ENCODE measurements around the gene PTPRD. TPM values are rescaled to one million over a fixed set of nuclear protein-coding genes. Genes with fewer than 3 reads are reported as not detected.

The PTPRD gene
- total RNA-seq, 1 experiment from 2014 or later: 0.02 TPM

DNA sequence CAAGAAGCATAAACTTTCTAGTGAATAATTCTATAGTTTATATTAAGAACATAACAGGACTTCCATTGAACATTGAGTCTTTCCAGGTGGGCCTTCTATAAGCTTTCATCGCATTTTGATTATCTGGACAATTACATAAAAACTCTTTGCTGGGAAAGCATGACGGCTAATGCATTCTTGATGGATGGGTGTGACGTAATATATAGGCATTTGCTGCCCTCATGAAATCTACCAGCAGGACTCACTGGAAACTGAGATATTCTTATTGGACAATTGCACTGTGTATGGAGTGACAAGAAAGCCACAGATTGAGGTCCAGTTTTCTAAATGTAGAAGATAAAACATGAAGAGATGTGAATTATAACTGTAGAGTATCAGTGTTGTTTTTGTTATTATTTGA lies 15.0 kb downstream of the PTPRD start:
- Histone ChIP-seq H3K79me2 (ENCODE audit: insufficient read depth, low read length) (no peaks in the 10 kb centered on the region), H3K27ac (ENCODE audit: low read depth, low read length) (no peak overlapping the region), H3K9me3 (ENCODE audit: control insufficient read depth in 1 of 2, insufficient read depth in 1 of 2, low read depth in 1 of 2, low read length in 2 of 2) (peaks cover 12 to 13% of the 10 kb centered on the region in 2 experiments; a peak in 2 of 4 replicates), H4K20me1 (ENCODE audit: insufficient read depth) (no peaks in the 10 kb centered on the region), H3K27me3 (ENCODE audit: insufficient read depth, low read length) (no peaks in the 10 kb centered on the region), H3K4me1 (ENCODE audit: control insufficient read depth in 1 of 2, insufficient read depth in 2 of 2, low read length in 2 of 2) (no peaks in the 10 kb centered on the region), H3K4me3 (replicated peaks in 1 of 2; ENCODE audit: low read depth in 1 of 2, low read length in 2 of 2) (no peak overlapping the region), H3K9me2 (ENCODE audit: insufficient read depth) (no peaks in the 10 kb centered on the region), H3K36me3 (ENCODE audit: control insufficient read depth in 1 of 2, insufficient read depth in 2 of 2, low read length in 2 of 2) (no peaks in the 10 kb centered on the region), H3K9ac (ENCODE audit: low read length) (no peak overlapping the region), H3K4me2 (ENCODE audit: low read length) (no peak overlapping the region), H2AFZ (ENCODE audit: low read depth, low read length, poor library complexity, severe bottlenecking) (no peak overlapping the region)
- no peak for TF ChIP-seq SIN3A (IDR thresholded peaks at IDR 0.05; ENCODE audit: low read depth)
- TF ChIP-seq RAD21 (IDR thresholded peaks at IDR 0.05; ENCODE audit: low read depth): no peak
- no peak for TF ChIP-seq TCF7L2 (IDR thresholded peaks at IDR 0.05; ENCODE audit: borderline replicate concordance, extremely low read depth, insufficient read depth, insufficient read length)
- TF ChIP-seq ELF1 (IDR thresholded peaks at IDR 0.05; ENCODE audit: borderline replicate concordance, low read depth): no peak
- no peak for TF ChIP-seq EZH2 (IDR thresholded peaks at IDR 0.05)
- TF ChIP-seq ZFX (IDR thresholded peaks at IDR 0.05): no peak
- no peak for TF ChIP-seq FOSL1 (IDR thresholded peaks at IDR 0.05; ENCODE audit: low read depth)
- no peak for TF ChIP-seq POLR2A (IDR thresholded peaks at IDR 0.05; ENCODE audit: borderline replicate concordance, extremely low read depth, insufficient read depth, insufficient read length)
- TF ChIP-seq, protein P1, sequence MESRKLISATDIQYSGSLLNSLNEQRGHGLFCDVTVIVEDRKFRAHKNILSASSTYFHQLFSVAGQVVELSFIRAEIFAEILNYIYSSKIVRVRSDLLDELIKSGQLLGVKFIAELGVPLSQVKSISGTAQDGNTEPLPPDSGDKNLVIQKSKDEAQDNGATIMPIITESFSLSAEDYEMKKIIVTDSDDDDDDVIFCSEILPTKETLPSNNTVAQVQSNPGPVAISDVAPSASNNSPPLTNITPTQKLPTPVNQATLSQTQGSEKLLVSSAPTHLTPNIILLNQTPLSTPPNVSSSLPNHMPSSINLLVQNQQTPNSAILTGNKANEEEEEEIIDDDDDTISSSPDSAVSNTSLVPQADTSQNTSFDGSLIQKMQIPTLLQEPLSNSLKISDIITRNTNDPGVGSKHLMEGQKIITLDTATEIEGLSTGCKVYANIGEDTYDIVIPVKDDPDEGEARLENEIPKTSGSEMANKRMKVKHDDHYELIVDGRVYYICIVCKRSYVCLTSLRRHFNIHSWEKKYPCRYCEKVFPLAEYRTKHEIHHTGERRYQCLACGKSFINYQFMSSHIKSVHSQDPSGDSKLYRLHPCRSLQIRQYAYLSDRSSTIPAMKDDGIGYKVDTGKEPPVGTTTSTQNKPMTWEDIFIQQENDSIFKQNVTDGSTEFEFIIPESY (IDR thresholded peaks at IDR 0.05; ENCODE audit: extremely low read depth, insufficient replicate concordance, low read length): no peak
- no peak for TF ChIP-seq CTCF (IDR thresholded peaks at IDR 0.05 in 2 of 3, conservative IDR thresholded peaks at IDR 0.05 in 1 of 3; ENCODE audit: borderline replicate concordance in 1 of 3, insufficient read depth in 1 of 3, low read depth in 2 of 3, low read length in 2 of 3)
- ChIA-PET POLR2A (no interaction called here), CTCF (no interaction called here), RAD21 (ENCODE audit: low non-redundant PET in 1 of 2, low total read pairs in 2 of 2, uncharacterized antibody in 2 of 2, unreplicated experiment in 2 of 2) (no interaction called here)
- no TSS peak for BruUV-seq (replicated peaks)
- intact Hi-C loops (cut with micrococcal nuclease): no loop called here
- no peak for ATAC-seq
- no peak for DNase-seq (ENCODE audit: low read depth, low spot score)
